ENCODE results near the gene KMT2D.

KMT2D gene

GRCh38 chr12:49092816-49093406 lies 32.3 kb upstream of the KMT2D start:
- DNase-seq (ENCODE audit: extremely low read depth, low read depth), result no peak
- no peak overlapping the region for H3K4me3 ChIP-seq (replicated peaks; ENCODE audit: low read depth, low read length)
- no peak for TF ChIP-seq CTCF (IDR thresholded peaks at IDR 0.05; ENCODE audit: low read depth, low read length, missing control alignments)

GRCh38 chr12:49092086-49092815 lies 31.7 kb upstream of the KMT2D start:
- H3K4me3 ChIP-seq (replicated peaks; ENCODE audit: low read depth, low read length), result peak overlapping the region; percentile 18; the same call in 1 of the 2 replicates
- DNase-seq (ENCODE audit: extremely low read depth, low read depth), result no peak
- TF ChIP-seq CTCF (IDR thresholded peaks at IDR 0.05; ENCODE audit: low read depth, low read length, missing control alignments), result peak; percentile 55

- DNase-seq (ENCODE audit: extremely low read depth, low read depth), result no peak
- TF ChIP-seq CTCF (IDR thresholded peaks at IDR 0.05; ENCODE audit: low read depth, low read length, missing control alignments), result no peak
- H3K4me3 ChIP-seq (replicated peaks; ENCODE audit: low read depth, low read length), result peak overlapping the region; percentile 18; the same call in 1 of the 2 replicates
Observed at GRCh38 chr12:49091836-49092085, 31.2 kb upstream of the KMT2D start.

- no peak for TF ChIP-seq CTCF (IDR thresholded peaks at IDR 0.05; ENCODE audit: low read depth, low read length, missing control alignments)
- DNase-seq (ENCODE audit: extremely low read depth, low read depth), result no peak
- no peak overlapping the region for H3K4me3 ChIP-seq (replicated peaks; ENCODE audit: low read depth, low read length)
Observed at GRCh38 chr12:49091056-49091835, 30.7 kb upstream of the KMT2D start.

- peak overlapping the region; percentile 26 for H3K4me3 ChIP-seq (replicated peaks; ENCODE audit: low read depth, low read length)
- peak; percentile 32 for TF ChIP-seq CTCF (IDR thresholded peaks at IDR 0.05; ENCODE audit: low read depth, low read length, missing control alignments)
- no peak for DNase-seq (ENCODE audit: extremely low read depth, low read depth)
Observed at GRCh38 chr12:49089821-49090773, 29.5 kb upstream of the KMT2D start.

GRCh38 chr12:49088932-49089330 lies 28.3 kb upstream of the KMT2D start:
- no peak for TF ChIP-seq CTCF (IDR thresholded peaks at IDR 0.05; ENCODE audit: low read depth, low read length, missing control alignments)
- no peak for DNase-seq (ENCODE audit: extremely low read depth, low read depth)
- H3K4me3 ChIP-seq (replicated peaks; ENCODE audit: low read depth, low read length), result no peak overlapping the region
